HG03095 (cell line): ENCODE data around the gene ZNF276.
"Not testable (repeated sequence)": the region's sequence is repeated elsewhere in the genome, so short reads cannot be mapped to it uniquely, and the experiment has no call there.

Experiments used
- ATAC-seq: cut with Tn5 transposase; IDR thresholded peaks from one replicate; pipeline ENCODE4 v1.9.1; 2021; ENCODE audit warnings: moderate library complexity; ENCODE audit not compliant: unreplicated experiment

ZNF276 gene

DNA sequence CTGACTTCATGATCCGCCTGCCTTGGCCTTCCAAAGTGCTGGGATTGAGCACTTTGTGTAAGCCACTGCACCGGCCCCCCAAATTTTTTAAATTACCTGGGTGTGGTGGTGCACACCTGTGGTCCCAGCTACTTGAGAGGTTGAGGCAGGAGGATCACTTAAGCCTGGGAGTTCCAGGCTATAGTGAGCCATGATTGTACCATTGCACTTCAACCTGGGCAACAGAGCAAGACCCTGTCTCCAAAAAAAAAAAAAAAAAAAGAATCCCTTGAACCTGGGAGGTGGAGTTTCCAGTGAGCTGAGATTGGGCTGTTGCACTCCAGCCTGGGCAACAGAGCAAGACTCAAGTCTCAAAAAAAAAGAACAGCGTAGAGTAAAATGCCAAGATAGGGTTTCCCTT is 15.2 kb downstream of the ZNF276 start:
- no peak for ATAC-seq

DNA sequence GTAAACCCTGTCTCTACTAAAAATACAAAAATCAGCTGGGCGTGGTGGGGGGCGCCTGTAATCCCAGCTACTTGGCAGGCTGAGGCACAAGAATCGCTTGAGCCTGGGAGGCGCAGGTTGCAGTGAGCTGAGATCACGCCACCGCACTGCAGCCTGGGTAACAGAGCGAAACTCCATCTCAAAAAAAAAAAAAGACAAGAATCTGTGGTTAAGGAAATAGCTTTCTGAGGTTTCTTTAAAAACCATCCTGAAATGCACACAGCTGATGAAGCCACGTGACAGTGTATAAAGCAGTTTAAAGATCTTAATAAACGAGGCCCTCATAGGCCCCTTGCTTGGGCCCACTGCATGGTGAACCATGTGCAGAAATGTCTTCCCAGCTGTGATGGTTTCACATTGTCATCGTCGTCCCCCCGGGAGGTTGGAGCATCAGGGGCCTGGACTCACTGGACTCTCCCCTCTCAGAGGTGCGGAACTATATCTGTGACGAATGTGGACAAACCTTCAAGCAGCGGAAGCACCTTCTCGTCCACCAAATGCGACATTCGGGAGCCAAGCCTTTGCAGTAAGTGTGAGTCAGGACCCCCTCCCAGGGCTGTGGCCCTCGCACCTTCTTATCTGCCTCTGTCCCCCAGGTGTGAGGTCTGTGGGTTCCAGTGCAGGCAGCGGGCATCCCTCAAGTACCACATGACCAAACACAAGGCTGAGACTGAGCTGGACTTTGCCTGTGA is 16.2 kb downstream of the ZNF276 start:
- ATAC-seq: no peak

DNA sequence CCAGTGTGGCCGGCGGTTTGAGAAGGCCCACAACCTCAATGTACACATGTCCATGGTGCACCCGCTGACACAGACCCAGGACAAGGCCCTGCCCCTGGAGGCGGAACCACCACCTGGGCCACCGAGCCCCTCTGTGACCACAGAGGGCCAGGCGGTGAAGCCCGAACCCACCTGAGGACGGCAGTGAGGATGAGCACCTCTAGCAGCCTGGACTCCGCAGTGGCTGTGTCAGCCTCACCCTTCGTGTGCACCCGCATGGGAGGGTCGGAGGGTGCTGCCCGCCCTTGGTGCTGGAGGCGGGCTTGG is 16.7 kb downstream of the ZNF276 start:
- no peak for ATAC-seq

DNA sequence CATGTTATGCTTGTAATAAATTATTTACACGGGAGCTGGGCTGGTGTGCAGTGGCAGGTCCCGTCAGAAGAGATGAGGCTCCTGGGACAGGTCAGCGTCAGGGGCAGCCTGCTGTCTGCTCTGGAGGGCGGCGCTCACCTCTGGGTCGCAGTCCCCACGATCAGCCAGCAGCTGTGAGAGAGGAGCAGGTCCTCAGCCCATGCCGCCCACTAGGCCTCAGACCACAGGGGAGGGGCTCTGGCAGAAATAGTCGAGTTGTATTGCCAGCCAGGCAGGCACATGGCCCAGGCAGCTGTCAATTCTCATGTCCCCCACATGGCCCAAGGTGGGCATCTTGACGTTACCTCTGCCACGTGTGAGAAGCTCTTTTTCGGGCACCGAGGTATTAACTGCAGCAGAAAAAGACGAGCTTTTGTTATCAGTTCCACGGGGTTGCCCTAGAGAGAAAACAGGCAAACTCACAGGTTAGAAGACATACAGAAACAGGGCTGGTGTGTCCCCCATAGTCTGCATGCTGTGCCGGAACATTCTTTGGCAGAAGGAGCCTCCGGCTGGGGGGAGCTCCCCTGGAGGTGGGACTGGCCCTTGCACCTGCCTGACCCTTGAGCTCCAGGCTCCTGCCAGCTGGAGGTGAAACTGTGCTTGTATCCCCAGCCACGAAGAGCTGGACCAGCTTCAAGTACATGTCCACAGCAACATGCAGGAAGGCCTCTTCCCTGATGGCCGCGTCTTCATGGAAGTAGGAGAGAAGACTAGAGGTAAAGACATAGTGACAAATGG is 17.4 kb downstream of the ZNF276 start:
- no peak for ATAC-seq

DNA sequence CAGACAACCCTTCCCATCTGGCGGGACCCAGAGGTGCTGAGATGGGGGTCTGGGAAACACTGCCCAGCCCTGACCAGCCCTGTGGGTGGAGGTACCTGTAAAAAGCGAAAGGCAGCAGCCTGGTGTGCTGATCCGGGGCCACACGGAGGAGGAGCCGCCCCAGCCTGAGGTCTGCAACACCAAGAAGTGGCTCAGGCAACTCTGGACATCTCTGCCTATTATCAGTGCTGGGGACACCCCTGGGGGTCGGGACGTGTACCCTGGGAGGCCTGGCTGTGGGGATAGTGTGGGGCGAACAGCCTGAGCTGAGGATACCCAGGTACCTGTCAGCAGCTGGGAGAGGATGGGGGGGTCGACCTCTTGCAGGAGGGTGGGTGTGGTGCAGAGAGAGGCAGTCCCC is 18.0 kb downstream of the ZNF276 start:
- ATAC-seq: no peak

DNA sequence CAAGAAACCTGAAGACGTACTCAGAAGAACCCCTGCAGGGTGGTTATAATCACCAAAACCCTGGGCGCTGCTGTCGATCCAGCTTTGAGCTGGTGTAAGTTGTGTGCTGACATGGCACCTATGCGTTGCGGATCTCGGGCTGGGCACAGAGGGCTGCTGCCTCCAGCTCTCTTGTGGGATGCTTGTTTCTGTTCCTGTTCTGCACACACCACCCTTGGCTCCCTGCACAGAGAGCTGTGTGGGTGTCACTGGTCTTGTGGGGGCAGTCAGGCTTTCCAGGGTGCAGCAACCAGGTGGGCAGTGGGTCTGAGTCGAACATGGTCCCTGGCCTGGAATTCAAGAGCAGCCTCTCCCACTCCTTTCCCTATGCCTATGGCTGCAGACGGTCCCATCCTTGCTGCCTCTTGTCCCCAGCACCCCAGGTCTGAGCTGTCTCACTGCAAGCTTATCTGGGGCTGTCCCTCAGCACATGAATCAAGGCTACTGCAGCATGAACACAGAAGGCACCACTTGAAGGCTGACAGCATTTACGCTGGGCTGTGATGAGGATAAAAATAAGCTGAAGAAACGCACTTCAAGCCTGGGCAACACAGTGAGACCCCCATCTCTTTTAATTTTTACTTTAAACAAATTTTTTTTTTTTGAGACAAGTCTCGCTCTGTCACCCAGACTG is 20.1 kb downstream of the ZNF276 start:
- ATAC-seq: no peak

DNA sequence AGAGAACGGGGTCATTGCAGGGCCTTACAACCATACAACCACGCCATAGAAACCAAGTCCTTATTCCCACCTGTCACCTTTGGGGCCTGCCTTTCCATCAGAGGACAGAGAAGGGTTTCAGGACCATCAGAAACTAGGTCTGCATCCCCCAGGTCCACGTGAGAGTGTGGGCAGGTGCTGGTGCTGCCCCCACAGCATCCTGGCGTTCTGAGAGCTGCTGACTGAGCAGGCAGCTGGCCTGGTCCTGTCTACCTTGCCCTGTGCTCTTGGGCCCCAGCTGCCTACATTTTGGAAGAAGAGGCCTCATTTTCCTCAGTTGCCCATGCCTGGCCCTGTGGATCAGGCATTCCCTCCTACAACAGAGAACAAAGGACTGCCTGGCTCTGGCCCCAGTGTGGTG is 21.6 kb downstream of the ZNF276 start:
- no peak for ATAC-seq

DNA sequence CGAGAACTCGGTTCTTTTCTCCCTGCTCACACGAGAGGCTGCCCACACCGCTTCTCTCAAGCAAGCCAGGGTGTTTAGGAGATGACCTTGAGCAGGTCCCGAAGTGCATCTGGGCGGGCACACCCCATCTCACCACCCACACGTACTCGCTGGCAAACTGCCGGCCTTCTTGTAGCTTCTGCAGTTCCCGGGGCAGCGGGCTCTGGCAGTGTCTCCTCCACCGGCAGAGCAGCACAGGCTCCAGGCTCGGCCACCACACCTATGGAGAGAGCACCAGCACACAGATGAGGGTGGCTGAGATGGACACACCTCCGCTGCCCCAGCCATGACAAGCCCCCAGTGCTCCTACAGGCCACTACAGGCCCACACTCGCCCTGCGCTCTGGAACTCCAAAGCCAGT is 23.5 kb downstream of the ZNF276 start:
- ATAC-seq: no peak

DNA sequence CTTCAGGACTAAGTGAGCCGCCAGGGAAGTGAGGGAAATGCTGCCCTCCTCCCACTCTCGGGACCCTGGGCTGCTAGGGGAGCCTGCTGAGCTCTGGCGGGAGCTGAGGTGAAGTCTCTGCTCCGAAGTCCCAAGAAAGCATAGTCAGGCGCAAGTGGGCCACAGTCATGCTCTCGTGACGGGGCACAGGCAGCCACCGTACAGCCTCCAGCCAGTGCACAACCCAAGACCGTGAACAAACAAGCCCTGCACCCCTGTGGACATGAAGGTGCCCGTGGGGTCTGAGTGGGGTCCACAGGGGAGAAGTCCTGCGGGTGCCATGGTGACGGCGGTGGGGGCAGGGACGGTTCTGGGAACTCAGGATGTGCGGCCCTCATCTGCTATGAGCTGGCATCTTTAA is 24.7 kb downstream of the ZNF276 start:
- ATAC-seq: no peak

DNA sequence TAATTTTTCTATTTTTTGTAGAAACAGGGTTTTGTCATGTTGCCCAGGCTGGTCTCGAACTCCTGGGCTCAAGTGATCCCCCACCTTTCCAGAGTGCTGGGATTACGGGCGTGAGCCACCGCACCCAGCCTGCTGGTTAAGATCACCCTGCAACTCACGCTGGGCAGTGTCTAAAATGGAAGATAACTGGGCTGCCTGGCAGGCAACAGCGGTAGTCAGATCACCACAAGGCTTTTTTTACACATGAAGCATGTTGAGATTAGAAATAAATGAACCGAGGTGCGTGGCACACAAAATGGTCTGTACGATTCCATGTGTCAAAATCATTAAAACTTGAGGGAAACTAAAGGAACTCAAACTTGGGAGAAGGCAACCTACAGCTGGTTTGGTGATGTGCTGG is 26.7 kb downstream of the ZNF276 start:
- no peak for ATAC-seq

DNA sequence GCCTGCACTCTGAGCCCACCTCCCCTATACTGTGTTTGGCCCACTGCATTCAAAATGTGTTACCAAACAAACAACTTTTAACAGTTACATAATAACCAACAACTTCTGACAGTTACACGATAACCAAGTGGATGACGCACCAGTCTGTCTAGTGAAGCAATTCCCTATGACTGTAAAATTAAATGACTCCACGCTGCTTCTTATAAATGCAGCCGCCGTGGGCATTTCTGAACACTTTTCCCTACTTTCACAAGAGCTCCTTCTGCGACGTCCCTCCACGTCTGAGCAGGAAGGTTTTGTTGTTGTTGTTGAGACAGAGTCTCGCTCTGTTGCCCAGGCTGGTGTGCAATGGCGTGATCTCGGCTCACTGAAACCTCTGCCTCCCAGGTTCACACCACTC is 27.6 kb downstream of the ZNF276 start:
- ATAC-seq: no peak

DNA sequence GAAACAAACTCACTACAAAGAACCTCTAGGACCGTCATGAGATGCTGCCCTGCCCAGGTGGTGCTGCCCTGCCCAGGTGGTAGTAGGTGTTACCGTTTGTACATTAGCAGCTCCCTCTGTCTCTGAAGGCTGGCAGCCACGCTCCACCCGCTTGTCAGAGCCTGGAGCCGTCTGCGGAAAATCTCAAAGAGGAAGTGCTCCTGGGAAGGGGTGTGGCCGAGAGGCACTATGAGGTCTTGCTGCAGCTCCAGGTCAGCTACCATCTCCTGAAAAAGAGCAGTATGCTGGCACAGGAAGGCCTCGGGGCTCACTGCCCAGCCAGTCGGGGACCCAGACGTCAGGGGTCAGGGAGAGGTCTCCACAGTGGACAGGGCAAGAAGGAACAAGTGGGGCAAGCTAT is 28.3 kb downstream of the ZNF276 start:
- ATAC-seq: no peak

DNA sequence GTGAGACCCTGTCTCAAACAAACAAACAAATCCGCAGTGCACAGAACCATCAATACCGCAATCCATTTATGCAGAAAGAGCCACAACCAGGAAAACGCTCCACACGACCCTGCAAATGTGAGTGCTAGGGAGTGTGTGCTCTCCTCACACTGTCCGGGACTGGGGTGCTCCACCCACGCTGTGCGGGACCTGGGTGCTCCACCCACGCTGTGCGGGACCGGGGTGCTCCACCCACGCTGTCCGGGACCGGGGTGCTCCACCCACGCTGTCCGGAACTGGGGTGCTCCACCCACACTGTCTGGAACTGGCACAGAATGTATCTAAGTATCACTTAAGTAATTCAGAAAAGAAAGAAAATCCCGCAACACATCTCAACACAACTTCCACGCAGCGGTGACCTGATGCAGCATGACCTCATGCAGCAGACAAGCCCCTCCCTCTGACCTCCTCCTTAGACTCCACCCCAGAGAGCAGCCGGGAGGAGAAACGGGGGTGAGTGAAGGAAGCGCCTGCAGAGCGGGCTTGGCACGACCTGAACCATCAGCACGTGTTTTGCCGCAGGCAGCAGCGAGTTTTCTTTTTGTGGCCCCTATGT is 38.5 kb downstream of the ZNF276 start:
- no peak for ATAC-seq

DNA sequence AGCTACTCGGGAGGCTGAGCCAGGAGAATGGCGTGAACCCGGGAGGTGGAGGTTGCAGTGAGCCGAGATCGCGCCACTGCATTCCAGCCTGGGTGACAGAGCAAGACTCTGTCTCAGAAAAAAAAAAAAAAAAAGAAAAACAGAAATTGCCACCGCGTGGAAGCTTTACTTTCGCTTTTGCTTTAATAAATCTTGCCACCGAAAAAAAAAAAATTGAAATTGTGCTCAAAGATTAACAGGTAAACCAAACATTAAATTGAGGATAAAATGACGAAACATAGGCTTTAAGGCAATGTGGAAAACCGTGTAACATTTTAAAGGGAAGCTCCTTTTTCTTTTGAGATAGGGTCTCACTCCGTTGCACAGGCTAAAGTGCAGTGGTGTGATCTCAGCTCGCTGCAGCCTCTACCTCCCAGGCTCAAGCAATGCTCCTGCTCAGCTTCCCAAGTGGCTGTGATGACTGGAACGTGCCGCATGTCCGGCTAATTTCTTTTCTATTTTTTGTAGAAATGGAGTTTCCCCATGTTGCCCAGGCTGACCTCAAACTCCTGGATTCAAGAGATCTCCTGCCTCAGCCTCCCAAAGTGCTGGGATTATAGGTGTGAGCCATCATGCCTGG is 40.1 kb downstream of the ZNF276 start:
- no peak for ATAC-seq

DNA sequence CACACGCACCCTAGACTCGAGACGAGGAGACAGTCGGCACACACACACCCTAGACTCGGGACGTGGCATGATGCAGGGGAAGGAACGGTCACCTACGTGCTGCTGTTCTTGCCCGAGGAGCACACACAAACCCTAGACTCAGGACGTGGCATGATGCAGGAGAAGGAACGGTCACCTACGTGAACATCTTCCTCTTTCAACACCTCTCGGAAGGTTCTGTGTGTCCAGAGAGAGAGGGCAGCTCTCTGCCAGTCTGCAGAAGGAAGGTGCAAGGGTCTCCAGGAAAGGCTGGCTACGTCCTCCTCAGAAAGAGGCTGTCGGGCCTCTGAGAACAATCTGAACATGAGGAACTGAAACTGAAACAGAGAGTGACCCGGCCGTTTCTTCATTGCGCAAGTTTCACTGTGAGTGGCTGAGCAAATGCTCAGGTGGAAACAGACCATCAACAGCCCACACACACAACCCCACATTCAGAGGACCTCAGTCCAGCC is 43.4 kb downstream of the ZNF276 start:
- ATAC-seq: peak; percentile 85

DNA sequence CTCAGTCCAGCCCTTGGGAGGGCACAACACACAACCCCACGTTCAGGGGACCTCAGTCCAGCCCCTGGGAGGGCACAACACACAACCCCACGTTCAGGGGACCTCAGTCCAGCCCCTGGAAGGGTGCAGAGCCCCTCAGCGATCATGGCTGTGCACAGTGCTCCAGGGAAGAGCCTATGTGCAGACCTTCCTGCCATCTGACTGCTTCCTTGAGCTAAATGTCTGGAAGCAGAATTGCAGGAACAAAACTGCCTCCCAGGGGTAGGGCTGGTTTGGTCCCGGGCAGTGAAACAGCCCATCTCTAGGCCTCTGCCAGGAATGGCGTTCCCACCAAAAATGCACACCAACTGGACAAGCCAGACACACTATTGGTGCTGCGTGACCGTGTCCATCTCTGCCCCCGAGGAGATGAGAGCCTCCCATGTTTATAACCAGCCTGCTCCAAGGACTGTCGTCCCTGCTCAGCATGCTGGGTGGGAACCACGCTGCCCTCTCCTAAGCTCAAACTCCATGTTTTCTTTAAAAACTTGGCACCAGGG is 44.0 kb downstream of the ZNF276 start:
- ATAC-seq: no peak

DNA sequence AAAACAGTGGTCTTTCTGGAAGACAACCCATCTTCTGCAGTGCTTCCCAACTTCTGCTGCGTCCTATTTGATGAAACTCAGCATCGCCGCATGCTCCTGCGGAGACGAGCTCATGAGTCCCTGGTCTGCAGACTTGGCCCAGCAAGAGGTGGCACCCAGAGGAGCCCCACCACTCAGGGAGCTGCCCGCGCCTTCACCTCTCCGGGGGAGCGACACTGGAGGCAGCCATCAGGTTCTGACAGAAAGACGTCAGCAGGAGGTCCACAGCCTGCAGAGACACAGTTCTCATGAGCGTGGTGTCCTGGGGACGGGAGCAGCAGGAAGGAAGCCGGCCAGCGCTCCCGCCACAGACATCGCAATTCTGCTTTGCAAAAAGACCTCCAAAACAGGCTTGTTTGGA is 49.0 kb downstream of the ZNF276 start:
- no peak for ATAC-seq

DNA sequence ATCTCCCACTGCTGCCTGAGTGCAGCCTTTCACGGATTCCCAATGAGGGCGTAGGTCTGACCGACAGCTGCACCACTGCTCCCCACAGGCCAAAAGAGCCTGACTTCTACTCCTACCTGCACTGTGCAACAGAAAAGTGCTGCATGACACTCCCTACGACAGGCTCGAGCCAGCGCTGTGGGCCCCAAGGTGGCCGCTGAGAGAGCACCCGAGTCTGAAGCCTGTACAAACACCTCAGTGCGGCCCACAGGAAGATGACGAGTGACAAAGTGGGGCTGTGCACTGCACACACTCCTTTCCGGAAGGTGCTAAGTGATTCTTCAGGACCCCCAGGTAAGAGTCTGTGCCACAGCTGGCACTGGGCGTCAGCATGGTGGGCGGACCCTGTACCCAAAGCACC is 53.9 kb downstream of the ZNF276 start:
- ATAC-seq: no peak

DNA sequence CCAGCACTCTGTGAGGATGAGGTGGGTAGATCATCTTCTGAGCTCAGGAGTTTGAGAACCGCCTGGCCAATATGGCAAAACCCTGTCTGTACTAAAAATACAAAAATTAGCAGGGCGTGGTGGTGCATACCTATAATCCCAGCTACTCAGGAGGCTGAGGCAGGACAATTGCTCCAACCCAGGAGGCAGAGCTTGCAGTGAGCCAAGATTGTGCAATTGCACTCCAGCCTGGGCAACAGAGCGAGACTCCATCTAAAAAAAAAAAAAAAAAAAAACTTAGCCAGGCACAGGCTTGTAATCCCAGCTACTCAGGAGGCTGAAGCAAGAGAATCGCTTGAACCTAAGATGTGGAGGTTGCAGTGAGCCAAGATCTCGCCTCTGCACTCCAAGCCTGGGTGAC is 56.9 kb downstream of the ZNF276 start:
- ATAC-seq: not testable (repeated sequence)

DNA sequence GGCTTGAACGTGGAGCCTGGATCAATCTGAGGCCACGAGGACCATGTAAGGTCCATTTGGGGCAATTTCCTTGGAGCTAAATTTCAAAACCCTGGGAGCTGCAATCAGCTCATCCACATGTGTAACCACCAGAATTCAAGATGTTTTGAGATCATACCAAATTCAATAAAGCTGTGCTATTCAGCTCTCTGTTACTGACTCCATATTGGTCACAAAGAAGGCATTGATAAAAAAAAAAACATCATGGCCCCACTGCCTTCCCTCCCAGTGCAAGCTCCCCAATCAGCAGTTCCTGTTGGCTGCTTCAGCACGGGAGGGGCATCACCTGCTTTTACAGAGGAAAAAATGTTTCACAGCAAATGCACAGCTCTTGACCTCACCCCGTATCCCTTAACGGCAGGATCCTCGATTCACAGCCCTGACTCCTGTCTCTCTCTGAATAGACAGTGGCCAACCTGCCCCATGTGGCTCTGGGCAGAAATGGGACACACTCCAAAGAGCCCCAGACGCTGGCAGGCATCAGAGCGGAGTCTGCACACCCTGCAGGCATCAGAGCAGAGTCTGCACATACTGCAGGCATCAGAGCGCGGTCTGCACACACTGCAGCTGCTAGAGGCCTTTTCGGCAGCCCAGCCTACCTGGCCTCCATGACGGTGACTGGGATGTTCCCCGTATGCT is 58.0 kb downstream of the ZNF276 start:
- ATAC-seq: no peak
